GM19397 (cell line): ENCODE results near the gene ATF6B.
A peak's percentile ranks its signal among the peaks of the same experiment; 100 is the strongest.

Source experiments
- ATAC-seq: cut with Tn5 transposase; IDR thresholded peaks from one replicate; pipeline ENCODE4 v1.9.1; 2021; ENCODE audit warnings: mild to moderate bottlenecking, moderate library complexity; ENCODE audit not compliant: unreplicated experiment

The ATF6B gene

DNA sequence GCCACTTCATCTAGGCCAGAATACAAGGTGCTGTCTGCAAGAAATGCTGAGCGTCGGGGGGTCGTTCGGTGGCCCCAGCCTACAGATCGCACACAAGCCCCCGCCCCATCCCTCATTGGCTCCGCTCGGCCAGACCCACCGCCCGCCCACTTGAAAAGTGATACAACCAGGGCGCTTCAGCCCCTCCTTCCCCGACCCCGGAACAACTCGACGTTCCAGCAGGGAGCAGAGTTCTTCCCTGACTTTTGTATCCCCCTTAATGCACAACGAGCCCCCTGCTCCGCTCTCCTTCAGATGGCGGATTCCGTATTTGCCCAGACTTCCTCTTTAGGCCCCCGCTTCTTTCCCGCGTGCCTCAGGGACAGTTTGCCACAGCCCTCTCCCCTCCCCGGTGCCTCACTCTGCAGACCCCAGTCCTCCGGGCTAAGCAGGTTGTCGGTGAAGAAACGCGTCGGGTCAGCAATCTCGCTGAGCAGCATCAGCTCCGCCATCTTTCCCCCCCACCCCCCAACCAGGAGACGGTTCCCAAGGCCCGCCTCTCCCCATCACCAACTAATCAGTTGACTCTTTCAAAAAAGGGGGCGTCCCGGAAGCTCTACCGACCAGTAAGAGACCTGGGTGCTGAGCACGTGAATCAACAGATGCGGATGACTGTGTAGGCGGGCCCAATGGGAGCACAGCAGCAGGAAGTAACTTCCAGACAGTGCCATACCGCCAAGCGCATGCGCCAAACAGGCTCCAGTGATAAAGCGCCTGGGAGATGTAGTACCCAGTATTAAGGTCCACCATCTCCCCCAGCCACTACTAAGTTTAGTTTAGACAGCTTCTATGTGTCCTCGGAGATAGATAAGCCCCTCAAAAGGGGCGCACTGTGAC lies at the start of gene ATF6B:
ATF6B (minus strand) TSS at position 530 of the 876 bp plus-strand sequence; CDS start at position 491, 39 bp downstream.
- peak; percentile 81 for ATAC-seq

DNA sequence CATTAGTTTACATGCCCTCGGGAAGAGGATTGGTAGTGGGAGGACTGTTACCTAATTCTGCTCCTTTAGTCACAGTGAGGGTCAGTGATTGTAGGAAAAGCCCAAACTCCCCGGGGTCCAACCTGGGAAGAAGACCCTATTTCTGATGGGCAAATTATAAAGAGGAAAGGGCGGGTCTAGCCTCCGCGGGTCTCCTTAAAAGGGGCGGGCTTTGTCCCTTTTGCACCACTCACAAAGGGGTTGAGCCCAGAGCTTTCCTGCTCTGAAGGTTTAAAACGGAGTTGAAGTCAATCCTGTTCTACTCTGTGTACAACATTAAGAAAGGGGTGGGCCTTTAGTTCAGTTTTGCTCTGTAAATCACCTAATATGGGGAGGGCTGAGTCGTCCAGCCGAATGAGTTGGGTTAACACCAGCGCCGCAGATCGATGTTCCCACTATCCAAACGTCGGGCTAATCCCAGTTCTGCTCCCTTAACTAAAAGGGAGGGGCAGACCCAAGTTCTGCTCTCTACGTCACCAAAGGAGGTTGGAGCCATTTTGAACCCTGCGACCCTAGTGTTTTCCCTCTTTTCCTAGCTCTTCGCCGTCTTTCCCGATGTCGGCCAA lies 49.2 kb upstream of the ATF6B start:
- ATAC-seq, result peak; percentile 2

DNA sequence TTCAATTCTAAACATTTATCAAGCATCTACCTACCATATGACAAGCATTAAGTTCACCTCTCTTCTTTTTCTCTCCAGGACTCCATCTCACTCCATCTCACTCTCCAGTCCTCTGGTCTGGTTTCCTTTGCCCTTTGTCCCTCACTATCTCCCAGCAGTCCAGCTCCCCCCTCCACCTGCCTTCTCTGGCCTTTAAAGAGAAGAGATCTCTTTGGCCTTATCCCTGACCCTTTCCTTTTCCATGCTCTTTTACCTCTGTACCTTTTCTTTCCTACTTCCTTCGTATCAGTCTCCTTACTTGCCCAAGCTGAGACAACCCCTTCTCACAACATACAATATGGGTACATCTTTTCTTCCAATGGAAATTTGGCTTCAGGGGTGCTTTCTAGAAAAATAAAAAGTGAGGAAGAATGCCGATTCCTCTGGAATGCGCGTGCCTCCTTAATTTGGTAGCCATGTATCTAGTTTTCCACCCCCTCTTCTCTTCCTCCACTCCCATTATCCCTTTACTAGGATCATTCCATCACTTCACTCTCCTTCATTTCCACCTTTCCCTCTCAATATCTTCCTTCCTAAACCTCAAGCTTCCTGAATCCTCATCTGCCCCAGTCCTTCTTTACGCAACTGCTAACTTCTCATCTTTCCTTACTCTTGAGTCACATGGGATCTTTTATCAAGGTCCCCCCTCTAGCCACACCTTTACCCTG lies 48.6 kb upstream of the ATF6B start:
- ATAC-seq, result no peak

DNA sequence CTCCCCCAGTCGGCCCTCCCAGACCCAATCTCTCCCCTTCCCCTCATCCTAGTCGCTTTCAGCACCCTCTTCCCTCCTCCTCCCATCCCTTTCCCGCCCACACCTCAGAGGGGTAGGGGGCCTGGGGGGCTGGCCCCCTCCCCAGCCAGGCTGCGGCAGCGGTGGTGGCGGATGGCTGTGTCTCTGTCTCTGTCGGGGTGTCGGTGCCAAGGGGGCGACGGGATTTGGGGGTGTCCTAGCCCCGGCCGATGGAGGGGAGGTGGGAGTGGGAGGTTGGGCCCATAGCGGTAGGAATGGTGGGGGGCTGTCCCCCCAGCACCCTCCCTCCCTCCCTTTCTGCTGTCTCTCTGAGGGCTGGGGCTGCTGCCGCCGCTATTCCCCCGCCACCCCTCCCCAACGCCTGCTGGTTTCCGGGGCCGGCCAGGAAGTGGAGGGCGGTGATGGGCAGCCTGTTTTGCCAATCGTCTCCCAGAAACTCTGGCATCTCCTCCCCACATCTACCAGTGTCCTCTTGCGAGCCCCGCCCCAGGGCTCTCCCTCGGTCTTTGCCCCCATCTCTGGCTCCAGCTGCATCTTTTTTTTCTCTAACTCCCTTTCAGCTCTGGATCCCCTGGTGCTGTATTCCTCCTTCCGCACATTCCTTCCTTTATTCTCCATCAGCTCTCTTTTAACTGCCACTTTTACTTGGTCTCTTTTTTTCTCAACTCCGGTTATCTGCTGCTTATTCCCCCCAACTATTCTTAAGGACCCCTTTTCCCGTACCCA lies 47.8 kb upstream of the ATF6B start, which contains the start of gene AGPAT1:
AGPAT1 (minus strand) TSS at position 374 of the 765 bp plus-strand sequence. CDS start 4,588 bp downstream, outside the sequence.
- ATAC-seq, result peak; percentile 42

DNA sequence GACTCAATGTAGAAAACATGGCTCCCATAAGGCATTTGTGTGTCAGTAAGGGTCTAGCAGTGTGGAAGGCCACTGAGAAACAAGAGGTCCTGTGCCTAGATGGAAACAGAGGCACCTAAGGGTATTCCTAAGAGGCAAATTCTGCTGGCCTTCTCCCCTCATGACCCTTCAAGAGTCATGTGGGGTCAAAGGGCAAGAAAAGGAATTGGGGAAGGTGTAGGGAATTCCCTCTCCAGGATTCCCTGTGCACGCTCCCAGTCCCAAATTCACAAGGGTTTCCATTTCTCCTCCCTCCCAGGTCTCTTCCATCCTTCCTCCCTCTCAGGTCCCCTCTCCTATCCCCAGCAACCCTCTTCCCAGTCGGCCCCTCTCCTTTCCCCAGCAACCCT lies 47.3 kb upstream of the ATF6B start:
- ATAC-seq, result no peak

DNA sequence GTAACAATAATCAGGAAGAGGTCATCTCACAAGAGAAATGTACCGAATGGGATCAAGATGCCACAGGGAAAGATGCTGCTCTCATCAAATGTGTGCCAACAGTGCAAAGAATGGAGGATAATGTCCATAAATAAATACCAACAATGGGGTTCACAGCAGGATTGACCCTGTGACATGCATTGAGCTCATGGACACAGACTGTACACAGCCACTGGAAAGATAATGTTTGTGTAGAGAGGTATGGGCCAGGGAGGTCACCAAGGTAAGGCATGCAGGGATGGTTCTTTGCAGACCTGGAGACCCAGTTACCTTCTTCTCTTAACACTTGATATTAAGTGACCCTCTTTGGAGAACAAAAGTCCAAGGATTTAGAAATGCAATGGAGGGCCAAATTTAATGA lies 46.4 kb upstream of the ATF6B start:
- ATAC-seq, result no peak

DNA sequence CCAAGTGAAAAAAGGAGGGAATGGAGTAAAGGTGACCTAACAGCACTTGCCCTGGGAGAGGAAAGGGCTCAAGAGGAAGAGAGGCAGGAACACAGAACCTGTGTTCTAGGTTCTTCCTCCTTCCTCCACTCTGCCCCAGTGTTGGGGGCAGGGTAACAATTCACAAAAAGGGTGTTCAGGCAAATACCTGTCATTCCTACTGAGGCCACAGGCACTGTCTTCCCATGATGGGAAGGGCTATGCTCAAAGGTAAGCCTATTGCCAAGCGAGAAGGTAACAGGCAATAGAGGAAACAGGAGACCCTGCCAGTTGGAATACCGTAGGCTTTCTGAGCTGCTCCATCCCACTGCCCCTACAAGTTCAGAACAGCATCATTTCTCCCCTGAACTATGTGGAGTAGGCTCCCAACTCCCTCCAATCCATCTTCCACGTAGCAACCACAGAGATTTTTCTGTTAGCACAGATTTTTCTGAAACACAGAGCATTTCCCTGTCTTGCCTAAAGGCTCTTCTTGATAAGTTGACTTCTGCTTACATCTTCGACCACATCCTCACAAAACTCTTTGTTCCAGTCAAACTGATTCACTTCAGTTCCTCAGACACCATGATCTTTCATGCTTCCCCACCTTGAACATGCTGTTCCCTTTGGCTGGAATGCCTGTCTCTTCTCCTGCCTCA lies 45.1 kb upstream of the ATF6B start:
- no peak for ATAC-seq

DNA sequence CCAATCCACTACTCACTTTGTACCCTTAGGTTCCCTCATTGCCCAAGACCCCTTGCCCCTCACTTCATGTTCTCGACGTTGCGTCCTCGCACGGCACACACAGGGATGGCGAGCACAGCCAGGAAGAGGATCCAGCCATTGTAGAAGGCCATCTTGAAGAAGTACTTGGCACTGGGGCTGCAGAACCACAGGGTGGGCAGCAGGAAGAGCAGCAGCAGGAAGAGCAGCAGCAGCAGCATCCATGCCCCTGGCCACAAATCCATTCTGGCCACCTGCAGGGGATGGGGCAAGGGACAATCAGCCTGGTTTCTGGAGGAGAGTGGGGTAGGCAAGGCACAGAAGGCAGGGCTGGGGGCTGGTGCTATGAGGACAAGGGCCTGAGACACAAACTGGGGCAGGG lies 43.2 kb upstream of the ATF6B start:
- ATAC-seq, result no peak

DNA sequence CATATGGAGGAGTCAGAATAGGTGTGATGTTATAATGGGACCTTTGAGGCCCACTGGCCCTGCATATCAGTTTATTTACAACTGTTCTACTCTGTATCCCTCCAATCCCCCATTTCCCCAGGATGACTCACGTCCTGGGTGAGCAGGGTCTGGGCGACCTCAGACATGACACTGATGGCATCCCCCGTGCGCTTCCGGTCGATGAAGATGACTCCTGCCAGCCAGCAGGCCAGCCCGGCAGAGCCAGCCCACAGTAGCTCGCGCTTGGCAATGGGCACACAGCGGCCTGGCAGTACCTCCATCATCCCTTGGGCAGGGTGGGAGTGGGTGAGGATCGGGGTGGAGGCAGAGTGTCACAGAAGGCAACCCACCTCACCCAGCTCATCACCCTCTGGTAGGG lies 42.2 kb upstream of the ATF6B start:
- ATAC-seq, result no peak

DNA sequence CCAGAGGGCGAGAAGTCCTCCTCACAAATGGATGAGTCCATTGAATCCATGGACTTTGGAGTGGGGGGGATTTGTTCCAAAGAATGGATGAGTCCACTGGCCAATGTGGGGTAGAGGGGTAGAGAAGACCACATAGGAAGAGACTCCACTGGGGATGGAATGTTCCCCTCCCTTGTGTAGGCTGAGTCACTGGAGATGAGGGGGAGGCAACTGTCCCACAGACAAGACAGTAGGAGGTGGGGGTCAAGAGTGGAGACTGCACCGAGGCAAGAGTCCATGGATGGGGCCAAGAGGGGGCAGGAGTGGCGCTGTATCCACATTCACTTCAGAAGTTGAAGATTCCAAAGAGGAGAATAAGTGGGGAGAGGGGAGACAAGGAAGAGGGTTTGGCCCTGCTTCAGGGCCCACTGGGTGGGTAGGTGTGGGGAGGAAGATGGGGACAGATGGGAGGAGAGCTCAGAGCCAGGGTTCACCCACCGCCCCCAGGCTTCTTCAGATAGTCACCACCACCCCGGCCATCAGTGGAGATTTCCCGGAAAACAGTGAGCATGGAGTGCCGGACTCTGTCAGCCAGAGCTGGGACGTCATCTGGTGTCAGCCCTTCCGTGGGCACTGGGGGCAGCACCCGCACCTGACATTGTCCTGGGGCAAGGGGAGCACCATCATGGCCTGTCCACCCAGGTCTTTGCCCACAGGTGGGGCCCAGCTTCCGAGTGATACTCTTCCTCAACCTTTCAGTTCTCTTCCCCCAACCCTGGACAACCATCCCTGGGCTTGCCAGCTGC lies 41.0 kb upstream of the ATF6B start:
- ATAC-seq, result no peak

DNA sequence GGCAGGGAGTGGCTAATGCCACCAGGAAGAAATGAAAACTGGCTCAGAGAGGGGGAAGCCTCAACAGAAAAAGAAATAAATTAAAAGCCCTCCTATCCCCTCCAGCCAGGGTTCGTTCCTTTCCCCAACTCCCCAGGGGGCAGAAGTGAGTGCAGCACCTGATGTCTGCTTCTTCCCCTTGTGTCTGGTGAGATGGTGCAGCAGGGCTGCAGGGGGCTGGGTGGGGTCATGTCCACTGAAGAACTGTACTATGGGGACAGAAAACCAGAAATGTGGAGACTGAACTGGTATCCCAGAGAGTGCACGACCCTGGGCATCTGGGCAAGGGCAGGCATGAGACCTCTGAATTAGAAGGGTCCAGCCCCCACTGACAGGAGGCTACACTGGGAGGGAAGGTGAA lies 40.3 kb upstream of the ATF6B start:
- ATAC-seq, result no peak

DNA sequence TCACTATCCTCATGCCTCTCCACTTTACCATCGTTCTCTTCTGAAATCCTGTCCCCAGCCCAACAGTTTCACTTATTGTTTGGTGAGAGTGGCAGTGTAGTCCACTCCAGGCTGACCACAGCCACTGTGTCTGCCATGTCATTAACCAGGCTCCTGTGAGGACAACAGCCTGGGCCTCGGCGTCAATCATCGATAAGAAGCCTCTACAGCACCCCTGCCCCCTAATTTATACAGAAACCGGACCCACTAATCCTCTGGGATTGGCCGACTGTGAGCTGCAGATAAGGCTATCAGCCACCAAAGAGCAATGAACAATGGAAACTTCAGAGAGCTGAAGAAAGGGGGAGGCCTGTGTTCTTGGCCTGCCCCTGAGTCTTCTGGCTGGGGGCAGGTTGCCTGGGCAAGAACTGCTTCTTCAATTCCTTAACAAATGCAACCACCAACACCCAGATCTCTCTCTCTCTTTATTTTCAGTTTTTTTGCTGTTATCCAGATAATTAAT lies 39.8 kb upstream of the ATF6B start:
- ATAC-seq, result no peak

DNA sequence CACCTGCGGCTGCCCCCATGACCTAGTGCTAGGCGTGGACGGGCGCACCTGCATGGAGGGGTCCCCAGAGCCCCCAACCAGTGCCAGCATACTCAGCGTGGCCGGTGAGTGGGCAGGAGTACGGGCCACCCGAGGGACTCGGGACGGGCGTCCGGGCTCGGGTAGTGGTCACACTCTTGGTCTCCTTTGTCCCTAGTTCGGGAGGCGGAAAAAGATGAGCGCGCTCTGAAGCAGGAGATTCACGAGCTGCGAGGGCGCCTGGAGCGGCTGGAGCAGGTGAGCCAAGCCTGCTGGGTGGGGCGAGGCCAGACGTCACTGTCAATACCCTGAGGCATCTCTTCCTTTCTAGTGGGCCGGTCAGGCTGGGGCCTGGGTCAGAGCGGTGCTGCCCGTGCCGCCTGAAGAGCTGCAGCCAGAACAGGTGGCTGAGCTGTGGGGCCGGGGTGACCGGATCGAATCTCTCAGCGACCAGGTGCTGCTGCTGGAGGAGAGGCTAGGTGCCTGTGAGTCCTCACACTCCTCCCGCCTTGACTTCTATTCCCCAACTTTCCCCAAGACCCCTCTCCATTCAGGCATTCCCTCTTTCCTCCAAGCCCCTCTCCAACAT lies 39.2 kb upstream of the ATF6B start:
- ATAC-seq, result no peak

DNA sequence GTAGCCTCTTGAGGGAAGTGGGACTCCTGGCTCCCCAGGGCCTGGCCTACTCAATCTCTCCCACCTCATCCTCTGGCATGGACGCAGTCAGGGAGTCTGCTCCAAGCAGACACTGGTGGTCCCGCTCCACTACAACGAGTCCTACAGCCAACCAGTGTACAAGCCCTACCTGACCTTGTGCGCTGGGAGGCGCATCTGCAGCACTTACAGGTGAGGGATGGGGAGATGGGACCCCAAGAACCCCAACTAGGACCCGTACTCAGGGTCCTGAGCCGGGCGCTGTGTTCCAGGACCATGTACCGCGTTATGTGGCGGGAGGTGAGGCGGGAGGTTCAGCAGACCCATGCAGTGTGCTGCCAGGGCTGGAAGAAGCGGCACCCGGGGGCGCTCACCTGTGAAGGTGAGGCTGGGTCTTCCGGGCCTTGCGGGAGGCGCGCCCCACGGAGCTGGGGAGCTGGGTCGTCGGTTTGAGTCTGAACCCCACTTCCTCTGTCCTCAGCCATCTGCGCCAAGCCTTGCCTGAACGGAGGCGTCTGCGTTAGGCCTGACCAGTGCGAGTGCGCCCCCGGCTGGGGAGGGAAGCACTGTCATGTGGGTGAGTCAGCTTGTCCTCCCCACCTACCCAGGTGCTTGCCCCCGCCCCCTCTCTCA lies 38.5 kb upstream of the ATF6B start:
- no peak for ATAC-seq

DNA sequence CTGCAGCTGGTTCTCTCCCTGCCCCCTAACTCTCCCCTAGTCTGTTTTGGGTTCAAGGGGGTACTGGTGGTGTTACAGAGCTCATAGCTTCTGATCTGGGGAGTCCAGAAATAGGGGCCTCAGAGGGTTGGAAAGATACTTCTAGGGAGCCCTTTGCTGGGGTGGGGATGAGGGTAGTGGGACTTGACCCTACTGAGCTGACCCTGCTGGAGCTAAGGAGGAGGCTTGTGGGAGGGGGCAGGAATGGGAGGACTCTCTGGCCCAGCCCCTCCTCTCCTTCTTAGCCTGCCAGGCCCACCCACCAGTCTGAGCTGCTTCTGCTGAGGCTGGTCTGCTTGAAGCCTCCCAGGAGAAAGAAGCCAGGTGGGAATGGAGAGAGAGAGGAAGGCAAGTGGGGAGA lies 36.2 kb upstream of the ATF6B start, which contains the start of gene EGFL8:
EGFL8 (plus strand) TSS at position 301 of the 400 bp plus-strand sequence. CDS start 1,571 bp downstream, outside the sequence.
- ATAC-seq, result no peak

DNA sequence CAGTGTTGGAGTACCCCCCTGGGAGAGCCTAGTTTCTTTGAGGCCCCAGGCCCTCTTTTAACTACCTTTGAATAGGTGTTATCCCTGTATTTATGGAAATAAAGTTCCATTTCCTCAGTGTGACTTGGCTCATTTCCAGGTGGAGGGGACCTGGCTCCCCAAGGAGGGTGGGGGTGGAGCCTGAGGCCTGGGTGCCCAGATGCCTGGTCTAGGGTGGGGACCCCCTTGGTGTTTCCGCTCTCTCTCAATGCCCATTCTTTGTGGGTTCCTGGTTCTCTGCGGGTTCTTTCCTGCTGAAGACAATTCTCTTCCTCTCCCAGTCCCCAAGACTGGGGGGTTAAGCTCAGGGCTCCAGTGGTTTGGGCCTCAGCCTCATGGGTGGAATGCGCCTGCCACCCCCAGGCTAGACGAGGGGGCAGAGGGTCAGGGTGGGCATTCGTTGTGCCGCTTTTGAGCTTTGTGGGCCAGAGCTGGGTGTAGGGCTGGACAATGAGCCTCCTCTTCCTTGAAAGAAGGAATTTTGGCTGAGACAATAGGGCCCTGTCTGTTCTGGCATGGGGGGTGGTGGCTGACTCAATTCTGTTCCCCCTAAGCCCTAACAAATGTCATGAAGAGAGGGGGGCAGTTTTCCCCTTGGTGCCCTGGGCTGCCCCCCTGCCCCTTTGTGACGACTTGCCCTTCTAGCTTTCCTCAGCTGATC lies 35.7 kb upstream of the ATF6B start:
- no peak for ATAC-seq

DNA sequence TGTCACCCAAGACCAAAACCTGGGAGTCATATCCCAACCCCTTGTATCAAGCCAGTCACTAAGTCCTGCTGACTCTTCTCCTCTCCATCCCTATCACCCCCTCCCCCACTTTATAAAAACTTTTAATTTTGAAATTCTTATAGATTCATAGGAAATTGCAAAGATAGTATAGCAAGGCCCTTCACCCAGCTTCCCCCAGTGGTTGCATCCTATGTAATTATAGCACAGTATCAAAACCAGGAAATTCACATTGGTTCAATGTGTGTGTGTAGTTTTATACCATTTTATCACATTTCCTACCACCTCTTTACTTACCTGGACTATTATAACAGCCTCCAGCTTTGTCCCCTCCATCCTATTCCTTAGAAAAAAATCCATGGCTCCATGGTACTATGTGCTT lies 30.0 kb upstream of the ATF6B start:
- no peak for ATAC-seq

DNA sequence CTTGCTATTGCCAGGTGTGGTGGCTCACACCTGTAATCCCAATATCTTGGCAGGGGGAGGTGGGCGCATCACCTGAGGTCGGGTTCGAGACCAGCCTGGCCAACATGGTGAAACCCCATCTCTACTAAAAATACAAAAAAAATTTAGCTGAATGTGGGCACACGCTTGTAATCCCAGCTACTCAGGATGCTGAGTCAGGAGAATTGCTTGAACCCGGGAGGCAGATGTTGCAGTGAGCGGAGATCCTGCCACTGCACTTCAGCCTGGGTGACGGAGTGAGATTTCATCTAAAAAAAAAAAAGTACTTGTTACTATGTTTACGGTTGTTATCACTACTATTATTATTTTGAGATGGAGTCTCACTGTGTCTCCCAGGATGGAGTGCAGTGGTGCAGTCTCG lies 28.8 kb upstream of the ATF6B start:
- no peak for ATAC-seq
